ENCODE data around the gene ZDHHC14.

- TF ChIP-seq CTCF (IDR thresholded peaks at IDR 0.05), result no peak
- no peak for TF ChIP-seq POLR2A (IDR thresholded peaks at IDR 0.05)
- no peak for TF ChIP-seq EP300 (IDR thresholded peaks at IDR 0.05)
Measured at GRCh38 chr6:157430834-157431233, 49.8 kb downstream of the ZDHHC14 start.
